ENCODE measurements around the gene LRGUK.

DNA sequence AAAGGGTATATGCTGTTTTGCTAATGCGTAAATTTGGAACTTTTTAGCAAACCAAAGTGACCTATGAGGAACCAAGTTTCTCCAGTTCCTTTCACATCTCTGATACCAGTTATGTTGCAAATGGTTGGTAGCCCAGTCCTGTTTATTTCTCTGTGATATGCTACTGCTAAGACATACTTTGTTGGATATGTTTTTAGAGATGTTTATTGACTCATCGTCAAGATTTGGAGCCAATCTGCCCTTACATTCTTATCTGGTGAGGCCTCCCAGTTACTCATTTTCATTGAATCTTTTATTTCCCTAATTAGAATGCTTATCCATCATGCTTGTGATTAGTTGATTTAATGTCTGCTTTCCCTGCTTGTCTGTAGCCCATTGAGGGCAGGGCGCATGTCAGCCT, 58.9 kb downstream of the LRGUK start:
- TF ChIP-seq NR3C1 (CRISPR knock-in tag; conservative IDR thresholded peaks at IDR 0.05; ENCODE audit: low read depth) (no peak), ATF3 (CRISPR knock-in tag; conservative IDR thresholded peaks at IDR 0.05) (no peak), CTCF (IDR thresholded peaks at IDR 0.05) (no peak), ZNF425 (CRISPR knock-in tag; conservative IDR thresholded peaks at IDR 0.05) (no peak), NR2C2 (CRISPR knock-in tag; IDR thresholded peaks at IDR 0.05) (no peak), TEAD1 (CRISPR knock-in tag; IDR thresholded peaks at IDR 0.05) (no peak), NFE2L1 (CRISPR knock-in tag; IDR thresholded peaks at IDR 0.05) (no peak), ZNF396 (CRISPR knock-in tag; IDR thresholded peaks at IDR 0.05; ENCODE audit: borderline replicate concordance) (no peak)
- TF ChIP-seq, protein P1, sequence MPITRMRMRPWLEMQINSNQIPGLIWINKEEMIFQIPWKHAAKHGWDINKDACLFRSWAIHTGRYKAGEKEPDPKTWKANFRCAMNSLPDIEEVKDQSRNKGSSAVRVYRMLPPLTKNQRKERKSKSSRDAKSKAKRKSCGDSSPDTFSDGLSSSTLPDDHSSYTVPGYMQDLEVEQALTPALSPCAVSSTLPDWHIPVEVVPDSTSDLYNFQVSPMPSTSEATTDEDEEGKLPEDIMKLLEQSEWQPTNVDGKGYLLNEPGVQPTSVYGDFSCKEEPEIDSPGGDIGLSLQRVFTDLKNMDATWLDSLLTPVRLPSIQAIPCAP (CRISPR knock-in tag; IDR thresholded peaks at IDR 0.05) = no peak
